Colon (tissue), 2 donors: ENCODE measurements around the gene LARGE2.
"Not testable (repeated sequence)": the region's sequence is repeated elsewhere in the genome, so short reads cannot be mapped to it uniquely, and the experiment has no call there.

Experiments
- FAIRE-seq: peaks from 2 replicates; lab custom pipeline; 2012; peaks lifted over from hg19 to GRCh38; lab: Jason Lieb, UNC
- donor health status: control.
- donor health status: control.

Gene LARGE2

DNA sequence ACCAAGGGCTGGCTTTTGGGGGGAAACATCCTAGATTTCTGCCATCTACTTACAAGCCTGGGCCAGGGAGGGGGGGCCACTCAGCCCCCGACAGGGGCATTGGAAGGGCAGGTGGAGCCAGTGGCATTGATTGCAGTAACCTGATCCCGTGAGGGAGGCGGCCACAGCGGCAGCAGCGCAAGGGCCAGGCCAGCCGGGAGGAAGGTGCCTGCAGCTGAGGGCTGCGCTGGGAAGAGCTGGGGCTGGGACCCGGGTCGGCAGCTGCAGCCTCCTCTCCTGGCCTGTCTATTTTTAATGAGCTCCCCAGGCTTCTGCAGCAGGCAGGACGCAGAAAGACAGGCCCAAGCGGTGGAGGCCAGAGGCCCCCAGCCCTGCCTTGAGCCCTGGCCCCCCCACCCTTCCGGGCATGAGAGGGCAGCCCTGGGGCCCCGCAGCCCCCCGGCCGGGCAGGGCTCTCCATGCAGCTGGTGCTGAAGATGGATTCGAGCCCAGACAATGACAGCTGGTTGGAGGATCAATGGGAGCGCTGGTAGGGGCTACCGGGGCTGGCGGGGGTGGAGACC lies 26.0 kb upstream of the LARGE2 start:
- FAIRE-seq = no peak

DNA sequence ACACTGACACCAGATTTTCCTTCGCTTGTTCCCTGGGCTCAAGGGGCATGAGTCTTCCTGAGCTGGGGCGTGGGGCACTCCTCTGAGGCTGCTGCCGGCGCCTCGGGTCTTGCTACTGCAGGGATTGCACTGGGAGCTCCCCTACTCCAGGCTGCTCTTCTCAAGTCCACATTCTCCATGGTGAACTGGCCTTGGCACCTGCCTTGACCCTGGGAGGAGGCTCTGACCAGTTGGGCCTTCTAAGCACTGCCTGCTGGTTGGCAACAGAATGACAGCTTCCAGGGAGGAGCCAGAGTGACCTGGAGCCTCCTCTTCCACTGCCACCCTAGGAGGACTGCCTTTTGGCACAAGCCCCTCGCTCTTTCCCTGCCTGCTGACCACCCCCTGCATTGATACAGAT lies 24.9 kb upstream of the LARGE2 start:
- no peak for FAIRE-seq

DNA sequence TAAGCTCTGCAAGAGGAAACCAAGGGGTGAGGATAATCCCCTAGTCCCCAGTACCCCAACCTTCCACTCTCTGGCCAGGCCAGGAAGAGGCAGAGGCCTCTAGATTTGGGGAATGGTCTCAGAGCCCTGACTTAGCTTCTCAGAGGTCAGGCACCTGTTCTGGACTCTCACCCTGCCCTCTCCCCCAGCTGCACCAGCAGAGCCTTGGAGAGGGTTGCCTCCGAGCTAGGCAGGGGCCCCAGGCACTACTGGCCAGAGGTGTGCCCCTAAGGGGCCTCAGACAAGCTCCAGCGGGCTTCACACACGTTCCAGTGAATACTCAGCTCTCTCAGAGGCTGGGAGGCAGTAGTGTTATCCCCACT lies 23.4 kb upstream of the LARGE2 start:
- no peak for FAIRE-seq

DNA sequence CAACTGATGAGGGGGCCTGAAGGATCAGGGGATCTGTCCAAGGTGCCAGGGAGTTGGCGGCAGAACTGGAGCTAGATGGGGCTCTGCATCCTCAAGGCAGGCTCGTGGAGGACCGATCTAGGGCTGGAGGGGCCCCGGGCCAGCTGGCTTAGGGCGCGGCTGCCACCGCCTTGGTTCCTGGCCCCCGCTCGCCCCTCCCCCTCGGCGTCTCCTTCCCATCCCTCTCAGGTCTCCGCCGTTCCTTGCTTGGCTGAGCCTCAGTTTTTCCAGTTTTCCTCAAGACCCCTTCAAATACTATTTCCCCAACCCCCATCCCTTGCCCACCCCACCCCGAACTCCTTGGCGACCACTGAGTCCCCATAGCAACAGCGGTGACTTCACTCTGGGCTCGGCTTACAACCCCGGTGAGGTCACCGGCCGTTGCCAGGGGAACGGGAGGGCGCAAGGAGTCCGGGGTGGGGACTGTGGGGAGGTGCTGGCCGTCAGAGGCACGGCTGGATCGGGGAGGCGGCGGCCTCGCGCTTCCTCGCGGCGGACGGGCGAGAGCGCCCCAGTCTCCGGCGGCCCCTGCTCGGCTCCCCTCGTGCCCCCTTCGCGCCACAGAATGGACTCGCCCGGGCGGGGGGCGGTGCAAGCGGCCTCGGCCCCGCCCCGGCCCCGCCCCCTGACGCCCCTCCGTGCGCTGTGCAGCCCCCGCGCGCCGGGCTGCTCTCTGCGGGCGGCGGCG lies 22.8 kb upstream of the LARGE2 start:
- no peak for FAIRE-seq

DNA sequence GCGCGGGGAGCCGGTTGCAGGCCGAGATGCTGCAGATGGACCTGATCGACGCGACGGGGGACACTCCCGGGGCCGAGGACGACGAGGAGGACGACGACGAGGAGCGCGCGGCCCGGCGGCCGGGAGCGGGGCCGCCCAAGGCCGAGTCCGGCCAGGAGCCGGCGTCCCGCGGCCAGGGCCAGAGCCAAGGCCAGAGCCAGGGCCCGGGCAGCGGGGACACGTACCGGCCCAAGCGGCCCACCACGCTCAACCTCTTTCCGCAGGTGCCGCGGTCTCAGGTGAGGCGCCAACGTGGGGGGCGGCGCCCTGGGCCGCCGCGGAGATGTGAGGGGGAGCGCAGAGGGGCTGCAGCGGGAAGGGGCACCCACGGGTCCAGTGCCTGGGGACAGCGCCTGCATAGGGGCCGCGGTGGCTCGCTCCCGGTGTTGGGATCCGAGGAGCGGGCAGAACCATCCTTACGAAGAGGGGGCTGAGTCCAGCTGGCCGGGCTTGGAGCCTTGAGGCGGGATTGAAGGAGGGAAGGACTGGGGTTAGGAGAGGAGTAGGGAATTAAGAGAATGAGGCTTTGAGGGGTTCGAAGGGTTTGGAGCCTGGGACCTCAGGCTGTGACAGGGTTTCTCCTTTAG lies 22.2 kb upstream of the LARGE2 start:
- not testable (repeated sequence) for FAIRE-seq

DNA sequence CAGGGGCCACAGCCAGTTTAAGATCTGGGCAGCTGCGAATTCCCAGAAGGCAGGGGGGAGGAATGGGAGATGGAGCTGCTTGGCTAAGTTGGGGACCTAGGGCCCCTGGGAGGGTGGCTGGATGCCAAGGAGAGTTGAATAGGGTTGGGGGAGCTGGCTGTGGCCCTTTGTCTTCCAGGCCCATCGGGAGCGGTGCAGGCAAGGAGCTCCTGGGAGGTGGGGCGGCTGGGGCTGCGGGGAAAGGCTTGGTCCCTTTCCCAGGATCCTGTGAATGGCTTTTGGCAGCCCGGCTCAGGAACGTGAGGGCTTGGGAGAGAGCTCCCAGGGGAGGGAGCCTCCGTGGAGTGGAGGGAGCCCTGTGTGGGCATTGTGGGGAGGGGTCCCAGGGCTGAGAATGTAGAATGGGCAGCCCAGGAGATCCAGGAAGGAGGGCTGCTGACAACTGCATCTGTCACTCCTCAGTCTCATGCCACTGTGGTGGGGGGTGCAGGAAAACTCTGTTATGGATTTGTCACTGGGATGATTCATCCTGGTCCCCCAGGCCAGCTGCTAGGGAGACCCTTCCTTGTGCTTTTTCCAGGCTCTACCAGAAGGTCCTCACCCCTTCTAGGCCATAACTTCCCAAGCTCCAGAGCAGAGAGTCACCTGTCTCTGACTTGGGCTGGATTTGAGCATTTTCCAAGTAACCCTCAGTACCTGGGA lies 21.4 kb upstream of the LARGE2 start:
- no peak for FAIRE-seq

DNA sequence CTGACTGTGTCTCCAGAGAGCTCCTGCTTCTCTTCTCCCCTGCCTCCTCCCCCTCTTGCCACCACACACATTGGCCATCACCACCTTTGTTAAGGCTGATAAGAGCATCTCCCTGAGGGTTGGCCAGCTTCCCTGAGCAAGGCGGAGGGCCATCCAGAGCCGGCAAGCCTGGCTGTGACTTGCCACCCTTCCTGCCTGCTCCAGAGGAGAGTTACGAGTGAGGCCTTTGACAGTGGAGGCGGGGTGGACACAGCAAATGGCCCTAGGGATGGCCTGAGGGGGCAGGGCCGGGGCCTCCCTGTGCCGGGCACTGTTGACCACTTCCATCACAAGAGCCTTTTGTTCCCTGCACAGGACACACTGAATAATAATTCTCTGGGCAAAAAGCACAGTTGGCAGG lies 20.8 kb upstream of the LARGE2 start:
- no peak for FAIRE-seq

DNA sequence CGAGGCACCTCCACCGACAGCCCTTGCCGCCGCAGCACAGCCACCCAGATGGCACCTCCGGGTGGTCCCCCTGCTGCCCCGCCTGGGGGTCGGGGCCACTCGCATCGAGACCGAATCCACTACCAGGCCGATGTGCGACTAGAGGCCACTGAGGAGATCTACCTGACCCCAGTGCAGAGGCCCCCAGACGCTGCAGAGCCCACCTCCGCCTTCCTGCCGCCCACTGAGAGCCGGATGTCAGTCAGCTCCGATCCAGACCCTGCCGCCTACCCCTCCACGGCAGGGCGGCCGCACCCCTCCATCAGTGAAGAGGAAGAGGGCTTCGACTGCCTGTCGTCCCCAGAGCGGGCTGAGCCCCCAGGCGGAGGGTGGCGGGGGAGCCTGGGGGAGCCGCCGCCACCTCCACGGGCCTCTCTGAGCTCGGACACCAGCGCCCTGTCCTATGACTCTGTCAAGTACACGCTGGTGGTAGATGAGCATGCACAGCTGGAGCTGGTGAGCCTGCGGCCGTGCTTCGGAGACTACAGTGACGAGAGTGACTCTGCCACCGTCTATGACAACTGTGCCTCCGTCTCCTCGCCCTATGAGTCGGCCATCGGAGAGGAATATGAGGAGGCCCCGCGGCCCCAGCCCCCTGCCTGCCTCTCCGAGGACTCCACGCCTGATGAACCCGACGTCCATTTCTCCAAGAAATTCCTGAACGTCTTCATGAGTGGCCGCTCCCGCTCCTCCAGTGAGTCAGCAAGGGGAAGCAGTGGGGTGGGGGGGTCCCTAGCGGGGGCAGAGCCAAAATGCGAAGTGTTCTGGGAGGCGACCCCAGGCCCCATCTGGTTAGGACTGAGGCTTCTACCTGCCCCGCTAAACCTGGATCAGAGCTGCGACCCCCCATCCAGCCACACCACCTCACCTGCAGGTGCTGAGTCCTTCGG lies 19.7 kb upstream of the LARGE2 start:
- FAIRE-seq = no peak

DNA sequence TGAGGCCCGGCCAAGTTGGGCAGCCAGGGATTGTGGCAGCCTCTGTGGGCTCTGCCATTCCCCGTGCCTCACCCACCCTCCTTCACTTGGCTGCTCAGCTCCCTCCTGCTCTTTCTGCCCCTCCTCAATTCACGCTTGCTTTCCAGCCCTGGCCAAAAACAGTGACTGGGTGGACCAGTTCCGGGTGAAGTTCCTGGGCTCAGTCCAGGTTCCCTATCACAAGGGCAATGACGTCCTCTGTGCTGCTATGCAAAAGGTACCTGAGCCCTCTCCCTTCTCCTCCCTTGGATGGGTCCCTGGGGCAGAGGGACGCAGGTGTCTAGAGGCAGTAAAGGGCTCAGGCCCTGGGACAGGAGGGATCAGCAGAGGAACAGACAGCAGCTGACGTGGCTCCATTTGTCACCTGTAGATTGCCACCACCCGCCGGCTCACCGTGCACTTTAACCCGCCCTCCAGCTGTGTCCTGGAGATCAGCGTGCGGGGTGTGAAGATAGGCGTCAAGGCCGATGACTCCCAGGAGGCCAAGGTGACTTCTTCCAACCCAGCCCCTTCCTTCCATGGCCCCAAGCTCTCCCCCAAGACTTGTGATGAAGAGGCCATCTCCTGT lies 18.0 kb upstream of the LARGE2 start:
- no peak for FAIRE-seq

DNA sequence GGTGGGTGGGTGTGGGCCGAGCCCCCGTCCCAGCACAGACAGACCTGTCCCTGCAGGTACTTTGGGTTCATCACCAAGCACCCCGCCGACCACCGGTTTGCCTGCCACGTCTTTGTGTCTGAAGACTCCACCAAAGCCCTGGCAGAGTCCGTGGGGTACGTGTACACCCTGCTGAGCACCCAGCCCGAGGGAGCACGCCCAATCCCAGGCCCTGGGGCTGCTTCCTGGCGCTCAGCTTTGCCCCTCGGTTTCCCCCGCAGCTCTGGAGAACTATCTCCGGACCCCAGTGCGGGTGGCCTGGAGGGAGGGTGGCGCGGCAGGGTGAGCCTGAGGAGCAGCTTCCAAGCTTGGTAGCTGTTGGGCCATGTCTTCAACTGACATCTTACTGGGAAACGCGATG lies 17.4 kb upstream of the LARGE2 start:
- no peak for FAIRE-seq

DNA sequence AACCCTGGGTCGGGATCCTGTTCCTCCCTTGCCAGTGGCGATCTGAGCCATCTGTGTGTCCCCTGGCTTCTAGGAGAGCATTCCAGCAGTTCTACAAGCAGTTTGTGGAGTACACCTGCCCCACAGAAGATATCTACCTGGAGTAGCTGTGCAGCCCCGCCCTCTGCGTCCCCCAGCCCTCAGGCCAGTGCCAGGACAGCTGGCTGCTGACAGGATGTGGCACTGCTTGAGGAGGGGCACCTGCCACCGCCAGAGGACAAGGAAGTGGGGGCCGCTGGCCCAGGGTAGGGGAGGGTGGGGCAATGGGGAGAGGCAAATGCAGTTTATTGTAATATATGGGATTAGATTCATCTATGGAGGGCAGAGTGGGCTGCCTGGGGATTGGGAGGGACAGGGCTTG lies 16.9 kb upstream of the LARGE2 start:
- not testable (repeated sequence) for FAIRE-seq

DNA sequence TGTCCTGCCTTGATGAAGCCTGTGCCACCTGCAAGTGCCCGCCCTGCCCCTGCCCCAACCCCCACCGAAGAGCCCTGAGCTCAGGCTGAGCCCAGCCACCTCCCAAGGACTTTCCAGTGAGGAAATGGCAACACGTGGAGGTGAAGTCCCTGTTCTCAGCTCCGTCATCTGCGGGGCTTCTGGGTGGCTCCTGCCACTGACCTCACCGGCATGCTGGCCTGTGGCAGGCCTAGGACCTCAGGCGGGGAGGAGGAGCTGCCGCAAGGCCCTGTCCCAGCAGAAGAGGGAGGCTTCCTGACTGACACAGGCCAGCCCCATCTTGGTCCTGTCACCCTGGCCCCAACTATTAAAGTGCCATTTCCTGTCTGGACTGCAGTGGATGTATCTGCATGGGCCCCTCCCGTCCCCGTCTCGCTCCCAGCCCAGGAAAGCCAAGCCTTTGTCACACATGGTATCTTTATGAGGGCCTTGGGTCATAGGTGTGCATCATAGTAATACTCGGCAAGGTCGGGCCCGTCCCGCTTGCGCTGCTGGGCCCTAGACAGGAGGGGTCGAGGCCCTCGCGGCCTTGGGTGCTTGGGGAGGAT lies 16.3 kb upstream of the LARGE2 start:
- no peak for FAIRE-seq

DNA sequence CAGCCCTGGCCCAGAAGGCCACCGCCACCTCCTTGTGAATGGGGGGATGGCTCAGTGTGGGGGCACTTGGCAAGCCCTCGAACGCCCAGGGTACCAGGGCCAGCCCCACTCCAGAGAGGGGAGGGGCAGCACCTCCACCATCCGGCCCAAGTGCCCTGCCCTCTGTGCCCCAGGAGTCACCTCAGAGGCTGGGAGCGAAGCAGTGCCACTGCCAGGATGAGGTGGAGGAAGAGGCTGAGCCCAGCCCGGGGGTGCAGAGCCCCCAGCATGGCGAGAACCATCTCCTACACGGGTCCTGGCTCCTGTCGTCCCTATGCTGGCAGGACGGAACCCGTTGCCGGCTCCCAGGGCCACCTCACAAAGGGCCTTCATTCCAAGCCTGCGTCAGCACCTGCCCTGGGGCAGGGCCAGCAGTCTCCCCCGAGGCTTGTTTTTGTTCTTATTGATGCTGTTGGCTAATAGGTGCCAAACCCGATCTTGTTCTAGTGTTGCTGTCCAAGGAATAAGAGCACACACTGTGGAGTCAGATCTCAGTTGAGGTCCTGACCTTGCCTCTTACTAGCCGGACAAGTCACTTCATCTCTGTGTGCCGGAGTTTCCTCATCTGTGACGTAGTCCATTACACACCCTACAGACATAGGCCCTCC lies 15.4 kb upstream of the LARGE2 start, which contains the start of gene FREY1:
TSS of gene FREY1 (minus strand) at position 307 of the 647 bp plus-strand sequence. CDS start at position 281, 26 bp downstream.
- FAIRE-seq = no peak

DNA sequence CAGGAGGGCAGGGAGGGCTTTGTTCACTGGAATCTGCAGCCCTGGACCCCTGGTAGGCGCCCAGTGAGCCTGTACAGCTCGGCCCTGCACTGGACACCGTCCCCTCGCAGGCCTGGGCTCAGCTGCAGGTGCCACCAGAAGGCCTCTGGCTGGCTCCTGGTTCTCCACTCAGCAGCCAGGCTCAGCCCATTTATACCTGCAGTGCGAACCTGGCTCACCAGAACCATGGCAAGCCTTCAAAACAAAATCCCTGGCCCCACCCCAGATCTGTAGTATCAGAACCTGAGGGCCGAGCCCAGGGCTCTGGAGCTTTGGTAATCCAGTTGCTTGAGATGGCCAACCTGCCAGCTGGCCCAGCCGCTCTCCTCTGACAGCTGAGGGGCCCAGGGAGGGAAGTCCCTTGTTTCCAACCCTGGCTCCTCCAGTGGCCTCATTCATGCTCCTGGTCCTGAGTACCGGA lies 14.5 kb upstream of the LARGE2 start:
- no peak for FAIRE-seq

DNA sequence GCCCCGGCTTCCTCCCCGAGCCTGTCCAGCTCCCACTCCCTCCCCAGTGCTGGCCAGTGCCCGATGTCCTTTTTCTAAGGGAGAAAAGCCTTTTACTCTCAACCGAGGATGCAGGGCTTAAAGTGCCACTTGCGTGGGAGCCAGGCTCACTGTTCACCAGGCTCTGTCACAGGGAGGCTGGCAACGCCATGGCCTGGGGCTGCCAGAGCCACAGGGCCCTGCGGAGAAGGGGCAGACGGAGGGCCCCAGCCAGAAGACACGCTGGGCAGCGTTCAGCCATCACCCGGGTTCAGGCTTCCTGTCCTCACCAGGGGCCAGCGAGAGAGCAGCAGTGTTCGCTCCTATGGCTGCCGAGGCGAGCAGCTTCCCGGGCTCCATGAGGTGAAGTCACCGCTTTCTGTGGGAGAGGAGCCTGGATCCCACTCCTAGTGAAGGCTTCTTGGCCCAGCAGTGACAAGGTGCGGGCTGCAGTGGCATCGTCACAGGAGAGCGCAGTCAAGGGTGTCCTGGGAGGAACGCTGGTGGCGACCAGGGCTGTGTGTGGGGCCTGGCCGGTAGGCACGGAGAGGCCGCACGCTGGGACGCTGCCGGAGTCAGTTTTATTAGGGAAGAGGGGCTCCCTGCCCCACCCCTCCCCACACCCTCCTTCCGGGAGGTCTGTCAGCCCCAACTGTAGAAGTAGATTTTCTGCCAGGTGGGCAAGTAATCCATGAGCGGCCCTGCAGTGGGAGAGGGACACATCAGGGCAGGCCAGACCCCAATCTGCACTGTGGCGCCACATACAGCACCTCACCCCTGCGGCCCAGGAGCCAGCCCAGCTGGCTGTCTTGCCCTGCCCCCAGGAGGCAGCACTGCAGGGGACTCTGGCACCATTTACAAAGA lies 12.6 kb upstream of the LARGE2 start:
- no peak for FAIRE-seq

DNA sequence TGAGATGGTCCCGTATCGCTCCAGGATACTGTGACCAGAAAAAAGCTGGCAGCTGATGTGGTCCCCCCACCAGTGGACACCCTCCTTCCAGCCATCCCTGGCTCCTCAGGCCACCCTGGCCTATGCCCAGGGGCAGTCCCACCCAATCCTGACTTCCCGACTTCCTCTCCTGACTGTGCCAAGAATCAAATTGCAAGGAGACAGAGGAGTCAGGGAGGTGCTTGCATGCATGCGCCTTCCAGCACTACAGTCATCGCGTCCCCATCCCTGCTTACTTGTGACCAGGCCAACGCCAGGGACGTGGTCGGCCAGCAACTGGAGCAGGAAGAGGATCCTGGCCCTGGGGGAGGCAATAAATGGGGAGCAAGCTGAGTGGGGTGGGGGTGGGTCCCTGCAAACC lies 11.8 kb upstream of the LARGE2 start:
- no peak for FAIRE-seq

DNA sequence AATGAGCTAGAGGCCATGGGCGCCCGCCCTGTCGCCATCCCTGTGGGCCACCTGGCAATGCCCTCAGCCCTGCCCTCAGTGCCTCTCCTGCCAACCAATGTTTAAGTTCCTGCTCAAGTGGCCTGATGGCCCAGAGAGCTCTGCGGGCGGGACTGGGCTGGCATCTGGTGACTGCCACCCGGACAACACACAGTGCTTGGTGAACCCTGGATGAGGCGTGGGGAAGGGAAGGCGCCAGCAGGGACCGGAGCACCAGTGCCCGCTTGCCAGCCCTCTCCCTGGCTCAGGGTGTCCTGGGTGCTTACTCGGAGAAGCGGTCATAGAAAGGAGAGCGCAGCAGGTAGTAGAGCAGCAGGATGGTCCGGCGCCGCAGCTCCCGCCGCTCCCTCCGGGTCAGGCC lies 8.9 kb upstream of the LARGE2 start:
- FAIRE-seq = no peak

DNA sequence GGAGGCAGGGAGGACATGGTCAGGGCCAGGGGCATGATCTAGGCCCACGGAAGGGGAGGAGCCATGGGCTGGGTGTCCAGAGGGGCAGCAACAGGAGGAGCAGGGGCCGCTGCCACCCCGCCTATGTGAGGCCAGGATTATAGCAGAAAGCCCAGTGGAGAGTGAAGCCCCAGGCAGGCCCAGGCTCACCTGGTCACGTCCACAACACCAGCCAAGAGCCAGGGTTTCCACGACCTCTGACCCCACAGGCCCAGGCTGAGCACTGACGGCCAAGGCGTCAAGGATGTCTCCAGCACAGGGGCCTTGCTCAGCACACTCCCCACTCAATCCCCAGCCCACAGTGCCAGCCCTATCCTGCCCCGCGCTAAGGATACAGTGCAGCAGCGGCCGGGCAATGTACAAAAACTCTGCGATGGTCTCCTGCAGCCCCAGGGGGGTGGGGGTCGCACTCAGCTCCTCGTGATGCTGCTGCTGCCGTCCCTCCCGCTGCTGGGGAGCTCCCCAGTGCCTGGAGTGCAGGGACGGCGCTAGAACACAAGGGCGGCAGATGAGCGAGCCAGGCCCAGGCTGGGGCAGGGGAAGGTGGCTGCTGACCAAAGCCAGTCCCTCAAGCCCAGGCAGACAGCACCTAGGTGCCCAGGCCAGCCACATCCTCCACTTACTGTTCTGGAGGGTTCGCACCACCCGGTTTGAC lies 8.4 kb upstream of the LARGE2 start:
- FAIRE-seq = no peak

DNA sequence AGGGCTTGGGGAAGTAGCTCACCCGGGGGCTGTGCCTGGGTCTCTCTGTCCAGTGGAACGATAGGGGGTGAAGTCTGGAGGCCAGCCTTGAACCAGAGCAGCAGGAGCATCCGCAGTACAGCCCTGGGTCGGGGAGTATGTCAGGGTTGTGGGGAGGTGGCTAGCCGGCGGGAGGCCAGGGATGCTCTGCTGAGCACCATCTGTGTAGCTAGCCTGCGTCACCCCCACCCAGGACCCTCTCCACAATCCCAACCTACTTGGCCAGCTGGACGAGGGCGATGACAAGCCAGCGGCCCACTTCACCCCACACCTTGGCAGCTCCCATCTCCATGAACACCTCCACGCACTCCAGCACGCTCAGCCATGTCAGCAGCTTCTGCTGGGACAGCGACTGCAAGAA lies 7.0 kb upstream of the LARGE2 start:
- FAIRE-seq = no peak
